ENCODE data around the gene LRRC14B. TPM values are rescaled to one million over a fixed set of nuclear protein-coding genes. Genes with fewer than 3 reads are reported as not detected.

LRRC14B gene
- total and polyA plus RNA-seq, 2 of the 13 experiments (the other 11 are each of a cell fraction or from before 2014, with no cell fraction given): not detected

GRCh38 chr5:188488-189481, 2.5 kb upstream of the LRRC14B start (continued):
- TF ChIP-seq ZBTB43 (CRISPR knock-in tag; conservative IDR thresholded peaks at IDR 0.05): no peak
- peak; percentile 72 for TF ChIP-seq ZNF574 (CRISPR knock-in tag; IDR thresholded peaks at IDR 0.05)
- 0 out of 2 replicates have a peak, but pooled peaks have one; percentile 24 for TF ChIP-seq DRAP1 (CRISPR knock-in tag; IDR thresholded peaks at IDR 0.05)
- peak; percentile 67 for TF ChIP-seq GABPB1 (CRISPR knock-in tag; IDR thresholded peaks at IDR 0.05)
- TF ChIP-seq MAX (IDR thresholded peaks at IDR 0.05): peak; percentile 63
- peak; percentile 45; the same call in 1 of the 2 replicates for TF ChIP-seq TFE3 (CRISPR knock-in tag; IDR thresholded peaks at IDR 0.05)
- TF ChIP-seq ATF5 (CRISPR knock-in tag; IDR thresholded peaks at IDR 0.05; ENCODE audit: low read depth): no peak
- no peak for TF ChIP-seq TMF1 (CRISPR knock-in tag; IDR thresholded peaks at IDR 0.05; ENCODE audit: low read depth)
- 0 out of 2 replicates have a peak, but pooled peaks have one; percentile 21 for TF ChIP-seq ZBTB33 (CRISPR knock-in tag; IDR thresholded peaks at IDR 0.05)
- no peak for TF ChIP-seq ZBTB20 (CRISPR knock-in tag; IDR thresholded peaks at IDR 0.05; ENCODE audit: borderline replicate concordance, low read depth)
- TF ChIP-seq ZNF652 (CRISPR knock-in tag; IDR thresholded peaks at IDR 0.05; ENCODE audit: borderline replicate concordance, low read depth): peak; percentile 10; the same call in 1 of the 2 replicates
- no peak for TF ChIP-seq ZNF468 (CRISPR knock-in tag; IDR thresholded peaks at IDR 0.05)
- TF ChIP-seq SAFB2 (CRISPR knock-in tag; IDR thresholded peaks at IDR 0.05; ENCODE audit: borderline replicate concordance, low read depth): no peak
- TF ChIP-seq TRIM22 (IDR thresholded peaks at IDR 0.05): no peak
- no peak for TF ChIP-seq ZNF460 (CRISPR knock-in tag; IDR thresholded peaks at IDR 0.05; ENCODE audit: borderline replicate concordance)
- TF ChIP-seq RNF2 (conservative IDR thresholded peaks at IDR 0.05; ENCODE audit: low read depth): 0 out of 2 replicates have a peak, but pooled peaks have one; percentile 58
- TF ChIP-seq FOSL1 (CRISPR knock-in tag; IDR thresholded peaks at IDR 0.05; ENCODE audit: borderline replicate concordance): no peak
